GM21825 (cell line): Measurements from ENCODE around the gene PBRM1.
A peak's percentile ranks its signal among the peaks of the same experiment; 100 is the strongest.
"Not testable (repeated sequence)": the region's sequence is repeated elsewhere in the genome, so short reads cannot be mapped to it uniquely, and the experiment has no call there.

Experiments used
- ATAC-seq: cut with Tn5 transposase; IDR thresholded peaks from one replicate; pipeline ENCODE4 v1.9.1; 2021; ENCODE audit warnings: mild to moderate bottlenecking, moderate library complexity; ENCODE audit not compliant: unreplicated experiment

PBRM1 gene

DNA sequence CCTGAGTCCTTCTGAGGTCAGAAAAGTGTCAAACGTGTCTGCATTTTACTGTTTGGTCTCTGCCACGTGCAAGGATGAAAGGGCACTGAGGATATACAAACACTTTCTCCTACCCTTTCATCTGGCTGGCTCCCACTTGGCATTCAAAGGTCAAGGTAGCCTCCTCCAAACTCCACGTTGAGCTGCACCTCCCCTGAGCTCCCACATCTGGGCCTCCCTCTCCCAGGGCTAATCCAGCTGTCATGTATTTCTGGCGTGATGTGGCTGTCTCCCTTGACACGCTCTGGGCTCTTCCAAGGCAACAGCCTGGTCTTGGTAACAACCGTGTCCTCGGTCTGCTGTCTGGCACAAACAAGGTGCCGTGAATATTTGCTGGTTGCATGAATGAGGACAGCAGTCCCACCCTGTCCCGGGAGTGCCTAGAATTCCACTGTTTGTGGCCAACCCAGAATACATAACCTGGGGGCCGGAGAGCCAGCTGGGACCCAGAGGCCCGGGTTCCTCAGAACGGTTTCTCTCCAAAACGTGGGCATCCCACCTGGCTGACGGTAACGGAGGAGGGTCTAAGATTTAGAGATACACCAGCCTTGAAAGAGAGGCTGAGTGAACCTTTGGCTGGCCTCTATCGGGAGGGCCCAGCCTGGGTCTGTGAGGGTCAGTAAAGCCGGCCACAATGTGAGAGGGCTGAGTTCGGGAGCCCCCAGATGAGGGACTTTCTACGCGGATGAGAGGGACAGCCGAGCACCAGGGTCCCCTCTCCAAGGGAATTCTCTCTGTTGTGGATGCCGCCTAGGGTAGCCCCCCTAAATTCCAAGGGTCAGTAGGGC, 19.1 kb upstream of the PBRM1 start:
- peak; percentile 5 for ATAC-seq

DNA sequence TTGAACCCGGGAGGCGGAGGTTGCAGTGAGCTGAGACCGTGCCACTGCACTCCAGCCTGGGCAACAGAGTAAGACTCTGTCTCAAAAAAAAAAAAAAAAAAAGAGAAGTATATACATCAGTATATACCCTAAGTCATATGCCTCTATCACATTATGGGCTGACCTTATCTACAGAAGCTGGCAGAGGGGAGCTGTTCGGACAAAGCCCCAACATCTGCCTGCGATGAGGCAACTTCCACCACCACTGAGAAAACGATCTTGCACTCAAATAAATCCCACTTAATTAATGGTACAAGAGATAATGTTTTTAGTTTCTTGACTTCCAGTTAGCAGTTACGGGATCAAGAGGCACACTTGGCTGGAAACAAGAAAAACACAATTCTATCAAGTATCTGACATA, 17.6 kb upstream of the PBRM1 start:
- ATAC-seq: no peak

DNA sequence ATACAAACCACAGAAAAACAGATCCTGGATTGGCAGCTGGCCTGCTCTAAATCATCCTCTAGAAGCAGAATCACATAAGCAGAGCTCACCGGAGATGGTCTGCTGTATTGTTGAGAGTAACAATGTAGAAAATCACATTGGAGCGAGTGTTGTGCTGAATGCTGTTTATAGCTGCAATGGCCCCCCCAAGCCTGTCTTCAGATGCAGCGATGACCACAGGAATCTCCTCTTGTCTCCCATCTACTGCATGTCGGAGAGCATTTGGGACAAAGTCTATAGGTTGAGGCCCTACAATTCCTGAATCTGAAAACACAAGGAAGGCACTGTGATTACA, 11.9 kb upstream of the PBRM1 start:
- ATAC-seq: no peak

- no peak for ATAC-seq
Measured at GRCh38 chr3:52696830-52697631, 11.3 kb upstream of the PBRM1 start.

- no peak for ATAC-seq
Measured at GRCh38 chr3:52695798-52696671, 10.3 kb upstream of the PBRM1 start.

DNA sequence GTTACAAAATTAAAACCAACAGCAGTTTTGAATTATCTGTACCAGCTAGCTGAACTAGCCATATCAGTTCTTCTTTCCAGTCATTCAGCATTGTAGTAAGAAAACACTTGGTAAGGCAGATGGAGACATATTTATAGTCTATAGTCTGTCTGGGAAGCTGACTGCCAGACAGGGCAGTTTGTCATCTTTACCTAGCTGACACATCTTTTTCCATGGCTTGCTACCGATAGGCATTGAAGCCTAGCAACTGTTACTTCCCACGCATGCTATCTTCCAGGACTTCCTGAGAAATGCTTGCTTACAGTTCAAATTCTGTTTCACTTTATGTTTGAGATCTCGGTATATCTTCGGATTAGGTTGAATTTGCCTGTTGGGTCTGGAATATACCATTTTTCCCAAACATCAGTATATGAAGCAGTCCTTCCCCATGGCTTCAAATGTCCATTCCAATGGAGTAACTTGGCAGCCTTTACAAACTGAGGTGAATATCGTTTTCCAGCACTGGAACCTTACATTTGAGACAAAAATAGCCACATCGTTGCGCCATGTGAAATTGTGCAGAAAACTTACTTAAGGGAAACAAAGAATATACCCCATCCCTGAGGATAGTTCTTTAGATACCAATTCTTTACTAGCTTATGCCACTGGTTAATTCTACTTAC, 8.9 kb upstream of the PBRM1 start:
- no peak for ATAC-seq

- ATAC-seq: no peak
Measured at GRCh38 chr3:52693071-52693470, 7.4 kb upstream of the PBRM1 start.

DNA sequence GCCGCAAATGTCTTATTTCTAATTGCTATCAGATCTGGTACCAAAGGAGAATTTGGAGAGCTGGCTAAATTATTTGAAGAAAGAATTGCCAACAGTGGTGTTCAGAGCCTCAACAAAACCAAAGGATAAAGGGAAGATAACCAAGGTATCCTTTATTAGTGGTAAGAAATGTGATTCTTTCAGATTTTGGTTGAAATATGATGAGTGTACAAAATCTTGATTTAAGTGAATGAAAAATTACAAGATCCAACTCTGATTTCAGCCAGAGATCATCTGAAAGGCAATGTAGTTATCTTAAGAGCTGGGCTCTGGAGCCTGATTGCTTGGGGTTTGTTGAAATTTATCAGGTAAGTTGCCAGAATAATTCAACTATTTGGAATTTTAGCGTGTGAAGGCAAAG, 4.8 kb upstream of the PBRM1 start:
- ATAC-seq: no peak

DNA sequence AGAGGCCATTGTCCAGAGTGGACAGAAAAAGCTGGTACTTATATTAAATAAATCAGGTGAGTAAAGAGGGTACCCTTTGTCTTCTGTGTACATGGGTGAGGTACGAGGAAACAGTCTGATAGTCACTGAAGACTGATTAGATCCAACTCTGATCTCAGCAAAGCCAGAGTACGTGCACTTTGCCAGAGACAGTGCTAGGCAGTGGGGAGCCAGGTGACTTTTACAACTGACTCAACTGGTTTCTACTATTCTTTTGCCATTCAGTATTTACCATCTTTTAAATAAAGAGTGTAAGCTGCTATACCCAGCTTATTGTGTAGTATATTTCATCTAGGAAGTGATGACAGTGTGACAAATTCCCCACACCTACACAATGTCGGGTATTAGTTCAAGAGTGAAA, 3.4 kb upstream of the PBRM1 start:
- ATAC-seq: no peak

GRCh38 chr3:52688266-52688665, 2.6 kb upstream of the PBRM1 start:
- ATAC-seq: no peak

GRCh38 chr3:52685285-52685708, 416 bp downstream of the PBRM1 start:
- peak; percentile 77 for ATAC-seq

GRCh38 chr3:52684184-52684583, 1.5 kb downstream of the PBRM1 start:
- ATAC-seq: no peak

DNA sequence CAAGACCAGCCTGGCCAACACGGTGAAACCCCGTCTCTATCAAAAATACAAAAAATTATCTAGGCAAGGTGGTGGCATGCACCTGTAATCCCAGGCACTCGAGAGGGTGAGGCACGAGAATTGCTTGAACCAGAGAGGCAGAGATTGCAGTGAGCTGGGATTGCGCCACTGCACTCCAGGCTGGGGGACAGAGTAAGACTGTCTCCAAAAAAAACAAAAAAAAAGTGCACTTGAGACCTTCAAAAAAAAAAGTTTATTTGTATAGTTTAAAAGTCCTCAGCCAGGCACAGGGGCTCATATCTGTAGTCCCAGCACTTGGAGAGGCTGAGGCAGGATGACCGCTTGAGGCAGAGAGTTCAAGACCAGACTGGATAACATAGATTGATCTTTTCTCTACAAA, 2.1 kb downstream of the PBRM1 start:
- ATAC-seq: no peak

DNA sequence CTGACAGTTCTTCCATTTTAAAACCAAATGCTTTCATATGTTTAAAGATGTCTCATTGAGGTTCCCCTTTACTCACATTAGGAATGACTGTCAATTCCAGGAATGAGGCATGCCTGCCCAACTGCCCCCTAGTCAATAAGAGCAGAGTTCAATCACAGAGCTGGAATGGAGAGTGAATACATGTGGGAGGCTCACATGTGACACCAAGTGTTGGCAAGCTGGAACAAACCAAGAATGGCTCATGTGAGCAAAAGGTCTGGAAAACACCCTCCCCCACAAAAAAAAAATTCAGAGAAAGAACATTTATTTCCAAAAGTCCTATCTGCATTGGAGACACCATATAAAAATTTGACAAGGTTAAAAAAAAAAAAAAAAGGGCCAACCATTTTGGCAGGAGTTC, 3.7 kb downstream of the PBRM1 start:
- no peak for ATAC-seq

GRCh38 chr3:52681596-52681995, 4.1 kb downstream of the PBRM1 start:
- ATAC-seq: no peak

- no peak for ATAC-seq
Measured at GRCh38 chr3:52679811-52680210, 5.9 kb downstream of the PBRM1 start.

DNA sequence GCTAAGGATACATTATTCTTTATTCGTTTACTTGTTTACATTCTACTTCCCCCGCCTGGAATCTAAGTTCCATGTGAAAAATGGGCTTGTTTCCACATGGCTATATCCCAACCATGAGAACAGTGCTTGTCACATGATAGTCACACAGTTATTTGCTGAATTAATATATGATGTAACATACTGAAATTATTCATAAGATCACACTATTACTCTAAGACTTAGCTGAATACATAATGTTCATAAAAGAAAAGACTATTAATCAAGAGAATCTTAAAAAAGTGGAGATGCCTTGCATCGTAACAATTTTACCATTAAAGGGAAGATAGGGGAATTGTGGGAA, 6.5 kb downstream of the PBRM1 start:
- ATAC-seq: no peak

DNA sequence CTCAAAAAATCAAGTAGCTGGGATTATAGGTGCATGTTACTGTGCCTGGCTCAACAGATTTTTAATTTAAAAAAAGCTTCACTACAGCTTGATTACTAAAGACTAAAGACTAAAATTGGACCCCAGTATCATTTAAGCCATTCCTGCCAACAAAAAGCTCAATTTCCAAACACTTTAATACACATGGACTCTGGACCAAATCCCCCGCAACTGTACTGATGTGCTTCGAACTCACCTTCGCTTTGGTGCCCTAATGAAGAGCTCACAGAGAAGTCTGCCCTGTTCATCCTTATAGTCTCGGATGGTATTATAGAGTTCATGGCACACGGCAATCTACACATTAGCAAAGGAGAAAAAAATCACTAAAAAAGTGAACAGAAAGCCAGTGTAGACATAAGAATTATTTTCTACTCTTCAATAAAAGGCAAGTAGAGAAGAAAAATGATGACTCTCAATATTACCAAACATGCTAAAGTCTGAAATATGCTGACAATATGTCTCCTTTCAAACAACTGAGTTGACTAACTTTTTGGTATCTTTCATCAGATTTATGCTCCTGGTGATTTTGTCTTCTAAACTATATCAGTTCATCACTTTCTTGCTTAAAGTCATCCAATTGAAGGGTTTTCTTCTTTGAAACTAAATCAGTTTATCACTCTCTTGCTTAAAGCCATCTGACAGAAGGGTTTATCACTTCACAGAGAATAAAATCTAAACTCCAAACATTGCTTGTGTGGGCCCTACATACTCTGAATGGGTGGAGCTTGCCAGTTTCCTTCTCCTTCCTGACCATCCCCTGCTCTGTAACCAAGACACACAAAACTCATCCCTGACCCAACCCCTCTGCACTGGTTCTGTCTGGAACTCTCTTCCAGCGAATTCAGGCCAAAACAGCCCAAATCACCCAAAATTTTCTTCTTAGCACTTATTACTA, 7.2 kb downstream of the PBRM1 start:
- no peak for ATAC-seq

GRCh38 chr3:52676201-52676600, 9.5 kb downstream of the PBRM1 start:
- ATAC-seq: not testable (repeated sequence)

DNA sequence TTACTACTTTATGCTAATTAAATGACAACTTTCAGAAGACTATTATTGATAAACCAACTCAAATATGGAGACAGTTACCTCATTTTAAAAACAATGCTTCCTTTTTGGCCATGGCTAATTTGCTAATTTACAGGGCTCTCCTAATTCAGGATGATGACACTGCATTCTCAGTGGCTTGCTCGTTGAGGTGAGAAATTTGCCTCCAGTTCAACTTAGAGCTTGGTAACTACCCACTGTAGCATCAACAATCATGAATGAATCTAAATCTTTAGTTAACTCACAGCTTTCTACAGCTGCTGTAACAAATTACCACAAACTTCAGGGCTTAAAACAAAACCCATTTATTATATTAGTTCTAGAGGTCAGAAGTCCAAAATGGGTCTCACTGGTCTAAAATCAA, 14.0 kb downstream of the PBRM1 start:
- no peak for ATAC-seq
